Nephron progenitor cell (in vitro differentiated cells): ENCODE measurements around the gene LTB4R2.

ENCODE experiments used
- DNase-seq: peaks from one replicate; pipeline ENCODE4 v3.0.0; 2021
- H3K27ac Mint-ChIP-seq: 2 replicates; pipeline ENCODE4 v1.8.0; 2021; ENCODE audit warnings: mild to moderate bottlenecking, moderate library complexity, mixed read lengths
- H3K27me3 Mint-ChIP-seq: 2 replicates; pipeline ENCODE4 v1.8.0; 2021; ENCODE audit warnings: mild to moderate bottlenecking, low read depth, mixed read lengths; ENCODE audit not compliant: poor library complexity
- H3K36me3 Mint-ChIP-seq: 2 replicates; pipeline ENCODE4 v1.8.0; 2021; ENCODE audit warnings: low read depth, mixed read lengths
- H3K4me1 Mint-ChIP-seq: 2 replicates; pipeline ENCODE4 v1.8.0; 2021; ENCODE audit warnings: mixed read lengths
- H3K4me3 Mint-ChIP-seq: 2 replicates; pipeline ENCODE4 v1.8.0; 2021; ENCODE audit warnings: mild to moderate bottlenecking, moderate library complexity, mixed read lengths
- H3K9me3 Mint-ChIP-seq: 2 replicates; pipeline ENCODE4 v1.8.0; 2021; ENCODE audit warnings: mild to moderate bottlenecking, moderate library complexity, mixed read lengths
- CTCF ChIP-seq: fragments of 200-600 bp; sonication (generic); IDR thresholded peaks from 2 replicates; pipeline ENCODE4 v1.5.0; 2021; ENCODE audit warnings: antibody characterized with exemption

Gene LTB4R2

GRCh38 chr14:24297190-24297964 is 12.6 kb upstream of the LTB4R2 start:
- peaks cover 52% of the 10 kb centered on the region for H3K4me1 Mint-ChIP-seq
- H3K4me3 Mint-ChIP-seq = peak overlapping the region; percentile 25
- TF ChIP-seq CTCF = peak; percentile 36
- peak overlapping the region; percentile 74 for H3K27ac Mint-ChIP-seq
- DNase-seq = no peak
- no peaks in the 10 kb centered on the region for H3K27me3 Mint-ChIP-seq
- H3K9me3 Mint-ChIP-seq = no peaks in the 10 kb centered on the region
- peaks cover 17% of the 10 kb centered on the region for H3K36me3 Mint-ChIP-seq

GRCh38 chr14:24298892-24299254 is 11.1 kb upstream of the LTB4R2 start:
- H3K36me3 Mint-ChIP-seq = peaks cover 20% of the 10 kb centered on the region
- no peak for TF ChIP-seq CTCF
- peaks cover 52% of the 10 kb centered on the region for H3K4me1 Mint-ChIP-seq
- peak overlapping the region; percentile 75 for H3K27ac Mint-ChIP-seq
- DNase-seq = no peak
- peak overlapping the region; percentile 94 for H3K4me3 Mint-ChIP-seq
- no peaks in the 10 kb centered on the region for H3K9me3 Mint-ChIP-seq
- no peaks in the 10 kb centered on the region for H3K27me3 Mint-ChIP-seq

GRCh38 chr14:24299255-24300191 is 10.4 kb upstream of the LTB4R2 start, which contains the start of the genes DHRS1 and NOP9:
Gene DHRS1 (minus strand): TSS chr14:24299780. CDS start chr14:24299106, 674 bp downstream.
Gene NOP9 (plus strand): TSS chr14:24299850. CDS start chr14:24299955, 105 bp downstream.
- Mint-ChIP-seq H3K27ac (peak within 1 kb of the TSS; percentile 75), H3K36me3 (peaks cover 25% of the 10 kb centered on the region), H3K27me3 (no peaks in the 10 kb centered on the region), H3K4me1 (peaks cover 52% of the 10 kb centered on the region), H3K4me3 (peak within 1 kb of the TSS; percentile 94), H3K9me3 (no peaks in the 10 kb centered on the region)
- peak; percentile 96 for DNase-seq
- no peak for TF ChIP-seq CTCF

GRCh38 chr14:24300326-24300980 is 9.5 kb upstream of the LTB4R2 start:
- H3K36me3 Mint-ChIP-seq = peaks cover 29% of the 10 kb centered on the region
- DNase-seq = no peak
- no peak for TF ChIP-seq CTCF
- peak overlapping the region; percentile 94 for H3K4me3 Mint-ChIP-seq
- H3K4me1 Mint-ChIP-seq = peaks cover 52% of the 10 kb centered on the region
- no peaks in the 10 kb centered on the region for H3K9me3 Mint-ChIP-seq
- no peaks in the 10 kb centered on the region for H3K27me3 Mint-ChIP-seq
- H3K27ac Mint-ChIP-seq = peak overlapping the region; percentile 75

GRCh38 chr14:24304019-24304387 is 5.9 kb upstream of the LTB4R2 start:
- H3K9me3 Mint-ChIP-seq = no peaks in the 10 kb centered on the region

More at GRCh38 chr14:24304019-24304387, 5.9 kb upstream of the LTB4R2 start:
- no peak for TF ChIP-seq CTCF
- Mint-ChIP-seq H3K27me3 (no peaks in the 10 kb centered on the region), H3K4me1 (peaks cover 31% of the 10 kb centered on the region), H3K4me3 (no peak overlapping the region), H3K36me3 (peaks cover 38% of the 10 kb centered on the region), H3K27ac (no peak overlapping the region)
- DNase-seq = no peak
